ENCODE data around the gene RBM20. TPM values are rescaled to one million over a fixed set of nuclear protein-coding genes. Genes with fewer than 3 reads are reported as not detected.

Gene RBM20
- total and polyA plus RNA-seq, 2 of the 13 experiments (the other 11 are each of a cell fraction or from before 2014, with no cell fraction given) = 0.02 to 0.22 TPM

GRCh38 chr10:110843796-110844616, 199.9 kb downstream of the RBM20 start (continued):
- TF ChIP-seq ZNF460 (CRISPR knock-in tag; IDR thresholded peaks at IDR 0.05; ENCODE audit: borderline replicate concordance) (no peak), RBAK (CRISPR knock-in tag; IDR thresholded peaks at IDR 0.05) (no peak), ZNF44 (CRISPR knock-in tag; IDR thresholded peaks at IDR 0.05) (no peak), PCBP2 (optimal IDR thresholded peaks at IDR 0.05; ENCODE audit: low read depth, low read length, poor library complexity, severe bottlenecking) (no peak), ZC3H13 (CRISPR knock-in tag; IDR thresholded peaks at IDR 0.05) (no peak), JDP2 (CRISPR knock-in tag; IDR thresholded peaks at IDR 0.05; ENCODE audit: borderline replicate concordance) (no peak), RERE (CRISPR knock-in tag; IDR thresholded peaks at IDR 0.05; ENCODE audit: low read depth) (0 out of 2 replicates have a peak, but pooled peaks have one; percentile 25), YEATS2 (CRISPR knock-in tag; IDR thresholded peaks at IDR 0.05; ENCODE audit: borderline replicate concordance) (no peak), FOXA3 (CRISPR knock-in tag; IDR thresholded peaks at IDR 0.05) (peak; percentile 86), ZZZ3 (CRISPR knock-in tag; IDR thresholded peaks at IDR 0.05; ENCODE audit: borderline replicate concordance) (no peak), ZNF83 (CRISPR knock-in tag; IDR thresholded peaks at IDR 0.05; ENCODE audit: borderline replicate concordance) (no peak), PRDM10 (CRISPR knock-in tag; IDR thresholded peaks at IDR 0.05; ENCODE audit: low read depth) (0 out of 2 replicates have a peak, but pooled peaks have one; percentile 38), ZNF710 (CRISPR knock-in tag; IDR thresholded peaks at IDR 0.05; ENCODE audit: borderline replicate concordance) (peak; percentile 55; the same call in 1 of the 2 replicates)
